ENCODE data around the gene COPG2. TPM values are rescaled to one million over a fixed set of nuclear protein-coding genes. Genes with fewer than 3 reads are reported as not detected.

Gene COPG2, protein sequence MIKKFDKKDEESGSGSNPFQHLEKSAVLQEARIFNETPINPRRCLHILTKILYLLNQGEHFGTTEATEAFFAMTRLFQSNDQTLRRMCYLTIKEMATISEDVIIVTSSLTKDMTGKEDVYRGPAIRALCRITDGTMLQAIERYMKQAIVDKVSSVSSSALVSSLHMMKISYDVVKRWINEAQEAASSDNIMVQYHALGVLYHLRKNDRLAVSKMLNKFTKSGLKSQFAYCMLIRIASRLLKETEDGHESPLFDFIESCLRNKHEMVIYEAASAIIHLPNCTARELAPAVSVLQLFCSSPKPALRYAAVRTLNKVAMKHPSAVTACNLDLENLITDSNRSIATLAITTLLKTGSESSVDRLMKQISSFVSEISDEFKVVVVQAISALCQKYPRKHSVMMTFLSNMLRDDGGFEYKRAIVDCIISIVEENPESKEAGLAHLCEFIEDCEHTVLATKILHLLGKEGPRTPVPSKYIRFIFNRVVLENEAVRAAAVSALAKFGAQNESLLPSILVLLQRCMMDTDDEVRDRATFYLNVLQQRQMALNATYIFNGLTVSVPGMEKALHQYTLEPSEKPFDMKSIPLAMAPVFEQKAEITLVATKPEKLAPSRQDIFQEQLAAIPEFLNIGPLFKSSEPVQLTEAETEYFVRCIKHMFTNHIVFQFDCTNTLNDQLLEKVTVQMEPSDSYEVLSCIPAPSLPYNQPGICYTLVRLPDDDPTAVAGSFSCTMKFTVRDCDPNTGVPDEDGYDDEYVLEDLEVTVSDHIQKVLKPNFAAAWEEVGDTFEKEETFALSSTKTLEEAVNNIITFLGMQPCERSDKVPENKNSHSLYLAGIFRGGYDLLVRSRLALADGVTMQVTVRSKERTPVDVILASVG
- total RNA-seq (2021): 25.5 and 36.8 TPM in 2 replicates
- Bru-seq, nascent RNA: percentile 69 among the genes with signal in this experiment
- percentile 60 among the genes with signal in this experiment for BruChase-seq, experiment 1, labeled RNA remaining after a 2-hour chase
- percentile 55 among the genes with signal in this experiment for BruChase-seq, experiment 2, labeled RNA remaining after a 6-hour chase
- long read RNA-seq, transcript COPG2-202 (24 exons, 3,134 nt): major isoform, 13 of 17 reads
- long read RNA-seq, partial matches to known transcripts: 0 of 17 reads
- long read RNA-seq, other reads (novel, unspliced or antisense): 4 of 17 reads

DNA sequence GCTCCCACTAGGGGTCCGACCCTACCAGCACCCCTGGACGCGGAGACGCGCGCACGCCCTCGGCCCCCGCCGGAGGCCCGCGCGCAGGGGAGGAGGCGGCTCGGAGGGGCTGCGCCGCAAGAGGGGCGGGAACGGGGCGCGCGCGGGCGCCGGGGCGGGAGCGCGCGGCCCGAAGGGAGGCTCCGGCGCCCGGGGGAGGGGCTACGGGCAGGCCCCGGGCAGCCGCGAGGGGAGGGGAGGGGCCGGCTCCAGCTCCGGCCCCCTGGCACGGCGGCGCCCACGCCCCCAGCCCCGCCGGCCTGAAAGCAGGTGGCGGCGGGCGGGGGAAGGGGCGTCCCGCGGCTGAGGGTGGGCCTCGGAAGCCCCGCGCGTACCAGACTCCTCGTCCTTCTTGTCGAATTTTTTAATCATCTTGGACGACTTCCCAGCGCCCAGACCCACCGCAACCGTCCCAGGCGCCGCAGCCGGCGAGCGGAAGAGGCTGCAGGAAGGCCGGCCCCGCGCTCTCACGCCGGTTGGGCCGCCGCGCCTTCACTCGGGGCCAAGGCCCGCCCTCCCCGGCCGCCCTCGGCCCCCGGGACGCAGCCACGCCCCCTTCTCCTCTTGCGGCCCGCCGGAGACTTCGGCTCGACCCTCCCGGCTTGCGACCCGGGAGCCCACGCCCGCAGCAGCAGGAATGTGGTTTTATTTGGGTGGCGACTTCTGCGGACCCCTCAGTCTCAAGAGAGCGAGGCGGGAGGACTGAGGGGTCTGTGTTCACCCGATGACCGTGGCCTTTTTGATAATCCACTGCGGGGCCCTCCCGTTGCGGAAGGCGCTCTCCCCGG, at the start of gene COPG2:
Gene COPG2 (minus strand): TSS at position 491 of the 827 bp plus-strand sequence. CDS start 80 bp downstream, at position 411.
- intact Hi-C loops (cut with micrococcal nuclease; ENCODE audit: unreplicated experiment): no loop called here
- H3K36me3 ChIP-seq (ENCODE audit: low read depth): 0 out of 2 replicates have a peak, but pooled peaks cover 7% of the 10 kb centered on the region
- ChIA-PET CTCF (no interaction called here), POLR2A (ENCODE audit: unreplicated experiment) (interaction anchor here (0.7 to 0.9 kb wide), 2 partner anchors 90 to 894 kb away, joined by 3 to 9 read pairs; no protein-coding TSS in a partner anchor)
- TF ChIP-seq, protein P1, sequence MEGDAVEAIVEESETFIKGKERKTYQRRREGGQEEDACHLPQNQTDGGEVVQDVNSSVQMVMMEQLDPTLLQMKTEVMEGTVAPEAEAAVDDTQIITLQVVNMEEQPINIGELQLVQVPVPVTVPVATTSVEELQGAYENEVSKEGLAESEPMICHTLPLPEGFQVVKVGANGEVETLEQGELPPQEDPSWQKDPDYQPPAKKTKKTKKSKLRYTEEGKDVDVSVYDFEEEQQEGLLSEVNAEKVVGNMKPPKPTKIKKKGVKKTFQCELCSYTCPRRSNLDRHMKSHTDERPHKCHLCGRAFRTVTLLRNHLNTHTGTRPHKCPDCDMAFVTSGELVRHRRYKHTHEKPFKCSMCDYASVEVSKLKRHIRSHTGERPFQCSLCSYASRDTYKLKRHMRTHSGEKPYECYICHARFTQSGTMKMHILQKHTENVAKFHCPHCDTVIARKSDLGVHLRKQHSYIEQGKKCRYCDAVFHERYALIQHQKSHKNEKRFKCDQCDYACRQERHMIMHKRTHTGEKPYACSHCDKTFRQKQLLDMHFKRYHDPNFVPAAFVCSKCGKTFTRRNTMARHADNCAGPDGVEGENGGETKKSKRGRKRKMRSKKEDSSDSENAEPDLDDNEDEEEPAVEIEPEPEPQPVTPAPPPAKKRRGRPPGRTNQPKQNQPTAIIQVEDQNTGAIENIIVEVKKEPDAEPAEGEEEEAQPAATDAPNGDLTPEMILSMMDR (conservative IDR thresholded peaks at IDR 0.05): no peak
- no peak for TF ChIP-seq EZH2 (IDR thresholded peaks at IDR 0.05; ENCODE audit: low read depth)
- no TSS peak for BruUV-seq (replicated peaks)
- no peaks in the 10 kb centered on the region for H3K9me2 ChIP-seq (ENCODE audit: insufficient read depth)
- no peaks in the 10 kb centered on the region for H4K20me1 ChIP-seq (ENCODE audit: insufficient read depth)
- H3K79me2 ChIP-seq (ENCODE audit: low read depth): no peaks in the 10 kb centered on the region
- peaks cover 13% of the 10 kb centered on the region for H3K4me1 ChIP-seq (replicated peaks; ENCODE audit: insufficient read depth)
- peak within 1 kb of the TSS; percentile 80 for H3K4me2 ChIP-seq
- H3K4me3 ChIP-seq: peak within 1 kb of the TSS; percentile 98
- H3K9me3 ChIP-seq (ENCODE audit: insufficient read depth, low read depth): no peaks in the 10 kb centered on the region
- no peak within 1 kb of the TSS for H3K27ac ChIP-seq
- no peaks in the 10 kb centered on the region for H3F3A ChIP-seq (ENCODE audit: insufficient read depth, low read depth)
- peak within 1 kb of the TSS; percentile 99 for H2AFZ ChIP-seq
- no peaks in the 10 kb centered on the region for H3K27me3 ChIP-seq (ENCODE audit: insufficient read depth, low read depth)
- peak; percentile 74 to 92 for DNase-seq

DNA sequence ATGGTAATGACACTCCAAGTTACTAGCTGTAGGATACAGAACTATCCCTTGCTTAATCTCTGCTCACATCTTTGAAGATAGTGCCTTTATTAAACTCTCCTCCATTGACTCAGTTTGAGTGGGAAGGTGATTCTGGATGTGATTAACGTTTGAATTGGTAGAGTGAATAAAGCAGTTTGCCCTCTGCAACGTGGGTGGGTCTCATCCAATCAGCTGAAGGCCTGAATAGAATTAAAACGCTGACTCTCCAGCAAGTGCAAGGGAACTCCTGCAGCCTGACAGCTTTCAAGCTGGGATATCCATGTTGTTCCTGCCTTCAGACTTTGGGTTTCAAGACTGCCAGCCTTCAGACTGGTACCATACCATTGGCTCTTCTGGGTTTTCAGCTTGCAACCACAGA, 43.9 kb upstream of the COPG2 start:
- Histone ChIP-seq H4K20me1 (ENCODE audit: insufficient read depth) (no peaks in the 10 kb centered on the region), H3K4me1 (replicated peaks; ENCODE audit: insufficient read depth) (no peaks in the 10 kb centered on the region), H2AFZ (no peak overlapping the region), H3K4me3 (no peak overlapping the region), H3F3A (ENCODE audit: insufficient read depth, low read depth) (no peaks in the 10 kb centered on the region), H3K27ac (no peak overlapping the region), H3K4me2 (no peak overlapping the region), H3K36me3 (ENCODE audit: low read depth) (no peaks in the 10 kb centered on the region), H3K79me2 (ENCODE audit: low read depth) (no peaks in the 10 kb centered on the region), H3K27me3 (ENCODE audit: insufficient read depth, low read depth) (no peaks in the 10 kb centered on the region), H3K9me2 (ENCODE audit: insufficient read depth) (no peaks in the 10 kb centered on the region), H3K9me3 (ENCODE audit: insufficient read depth, low read depth) (no peaks in the 10 kb centered on the region)
- no peak for DNase-seq
- intact Hi-C loops (cut with micrococcal nuclease; ENCODE audit: unreplicated experiment): no loop called here
- ChIA-PET POLR2A (ENCODE audit: unreplicated experiment) (no interaction called here), CTCF (no interaction called here)
- no TSS peak for BruUV-seq (replicated peaks)
- TF ChIP-seq, protein P1 (conservative IDR thresholded peaks at IDR 0.05): no peak
- TF ChIP-seq EZH2 (IDR thresholded peaks at IDR 0.05; ENCODE audit: low read depth): no peak

Measured in PC-9 (cell line).